GM12873 (cell line): ENCODE results near the gene DYNC1I2.

Experiments used
- TF ChIP-seq, protein P1 (sequence below): IDR thresholded peaks from 2 replicates; pipeline ENCODE4 v1.5.1; 2012; ENCODE audit warnings: low read depth, mild to moderate bottlenecking, moderate library complexity, low read length, control low read depth; ENCODE audit not compliant: insufficient read depth; ENCODE audit errors: missing control alignments

The DYNC1I2 gene

GRCh38 chr2:171712051-171712450, 24.8 kb downstream of the DYNC1I2 start:
- TF ChIP-seq, protein P1, sequence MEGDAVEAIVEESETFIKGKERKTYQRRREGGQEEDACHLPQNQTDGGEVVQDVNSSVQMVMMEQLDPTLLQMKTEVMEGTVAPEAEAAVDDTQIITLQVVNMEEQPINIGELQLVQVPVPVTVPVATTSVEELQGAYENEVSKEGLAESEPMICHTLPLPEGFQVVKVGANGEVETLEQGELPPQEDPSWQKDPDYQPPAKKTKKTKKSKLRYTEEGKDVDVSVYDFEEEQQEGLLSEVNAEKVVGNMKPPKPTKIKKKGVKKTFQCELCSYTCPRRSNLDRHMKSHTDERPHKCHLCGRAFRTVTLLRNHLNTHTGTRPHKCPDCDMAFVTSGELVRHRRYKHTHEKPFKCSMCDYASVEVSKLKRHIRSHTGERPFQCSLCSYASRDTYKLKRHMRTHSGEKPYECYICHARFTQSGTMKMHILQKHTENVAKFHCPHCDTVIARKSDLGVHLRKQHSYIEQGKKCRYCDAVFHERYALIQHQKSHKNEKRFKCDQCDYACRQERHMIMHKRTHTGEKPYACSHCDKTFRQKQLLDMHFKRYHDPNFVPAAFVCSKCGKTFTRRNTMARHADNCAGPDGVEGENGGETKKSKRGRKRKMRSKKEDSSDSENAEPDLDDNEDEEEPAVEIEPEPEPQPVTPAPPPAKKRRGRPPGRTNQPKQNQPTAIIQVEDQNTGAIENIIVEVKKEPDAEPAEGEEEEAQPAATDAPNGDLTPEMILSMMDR: no peak

GRCh38 chr2:171718720-171719119, 31.5 kb downstream of the DYNC1I2 start:
- TF ChIP-seq, protein P1: no peak

- TF ChIP-seq, protein P1: no peak
These were observed 32.4 kb downstream of the DYNC1I2 start for GRCh38 chr2:171719660-171720059.

- TF ChIP-seq, protein P1: no peak
These were observed 36.7 kb downstream of the DYNC1I2 start for GRCh38 chr2:171723716-171724683.

GRCh38 chr2:171726847-171727450, 39.7 kb downstream of the DYNC1I2 start:
- TF ChIP-seq, protein P1: no peak

DNA sequence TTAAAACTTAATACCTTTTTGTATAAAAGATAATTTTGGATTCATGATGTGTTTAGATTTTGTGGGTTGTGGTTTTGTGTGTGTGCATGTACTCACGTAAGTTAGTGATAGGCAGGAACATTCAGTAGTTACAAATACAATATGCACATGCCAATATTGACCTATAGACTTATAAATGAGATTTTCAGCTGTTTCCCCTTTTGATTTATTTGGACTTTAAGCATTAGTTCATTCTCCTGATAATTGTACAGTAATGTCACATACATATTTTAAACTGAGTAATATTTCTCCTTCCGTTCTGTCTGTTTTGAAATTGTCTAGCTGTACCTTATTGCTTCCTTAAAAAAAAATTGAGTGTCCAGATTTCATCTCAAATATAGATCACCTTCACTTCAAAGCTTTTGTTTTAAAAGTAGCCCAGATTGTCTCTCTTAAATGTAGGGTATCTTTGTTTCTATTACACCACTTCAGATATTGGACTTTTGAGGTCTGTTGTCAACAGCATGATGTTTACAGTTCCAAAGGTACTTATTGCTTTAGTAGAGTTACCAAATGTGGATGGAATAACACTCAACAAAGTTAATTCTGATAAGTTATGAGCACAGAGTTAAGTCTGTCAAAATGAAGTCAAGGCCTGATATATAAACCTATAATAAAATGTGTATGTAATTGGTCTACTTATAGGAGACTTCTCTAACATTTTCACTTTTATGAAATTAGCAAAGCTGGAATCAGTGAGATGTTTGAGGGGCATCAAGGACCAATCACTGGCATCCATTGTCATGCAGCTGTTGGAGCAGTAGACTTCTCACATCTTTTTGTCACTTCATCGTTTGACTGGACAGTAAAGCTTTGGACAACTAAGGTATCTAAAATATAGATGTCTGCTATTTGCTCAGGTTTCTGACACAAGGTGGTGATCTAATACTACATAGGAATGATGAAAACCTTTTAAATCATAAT, 42.0 kb downstream of the DYNC1I2 start:
- TF ChIP-seq, protein P1: no peak
